DMS79 treated with DMSO at 0.1 percent for 48 hours (cell line): ENCODE data around the gene ARSG.
A peak's percentile ranks its signal among the peaks of the same experiment; 100 is the strongest.

Source experiments
- DNase-seq: peaks from one replicate; lab custom pipeline; 2025; lab: John Stamatoyannopoulos, UW

The ARSG gene

GRCh38 chr17:68431045-68431608 is 139.8 kb downstream of the ARSG start:
- DNase-seq = no peak

- no peak for DNase-seq
Observed at GRCh38 chr17:68431661-68432071, 140.4 kb downstream of the ARSG start.

- no peak for DNase-seq
Observed at GRCh38 chr17:68432086-68432864, 141.0 kb downstream of the ARSG start.

GRCh38 chr17:68433211-68433610 is 141.9 kb downstream of the ARSG start:
- no peak for DNase-seq

- DNase-seq = no peak
Observed at GRCh38 chr17:68433911-68434508, 142.7 kb downstream of the ARSG start.

GRCh38 chr17:68435361-68435760 is 144.1 kb downstream of the ARSG start:
- no peak for DNase-seq

GRCh38 chr17:68435876-68436842 is 144.9 kb downstream of the ARSG start:
- peak; percentile 51 for DNase-seq

- DNase-seq = no peak
Observed at GRCh38 chr17:68437979-68438822, 146.9 kb downstream of the ARSG start.

GRCh38 chr17:68439656-68440290 is 148.5 kb downstream of the ARSG start:
- no peak for DNase-seq

GRCh38 chr17:68440526-68440925 is 149.2 kb downstream of the ARSG start:
- DNase-seq = no peak

GRCh38 chr17:68441070-68441770 is 149.9 kb downstream of the ARSG start:
- no peak for DNase-seq

GRCh38 chr17:68443972-68444464 is 152.7 kb downstream of the ARSG start:
- DNase-seq = no peak

- DNase-seq = no peak
Observed at GRCh38 chr17:68445671-68446070, 154.4 kb downstream of the ARSG start.

GRCh38 chr17:68446626-68447041 is 155.3 kb downstream of the ARSG start:
- DNase-seq = no peak

GRCh38 chr17:68449021-68449739 is 157.9 kb downstream of the ARSG start:
- DNase-seq = no peak

- no peak for DNase-seq
Observed at GRCh38 chr17:68450391-68450790, 159.1 kb downstream of the ARSG start.

GRCh38 chr17:68450801-68451200 is 159.5 kb downstream of the ARSG start:
- DNase-seq = no peak

- no peak for DNase-seq
Observed at GRCh38 chr17:68451670-68452354, 160.5 kb downstream of the ARSG start.
